Psoas muscle (tissue), 8 donors: ENCODE data around the gene CR1. TPM values are rescaled to one million over a fixed set of nuclear protein-coding genes. Genes with fewer than 3 reads are reported as not detected.

Experiments used
- ATAC-seq, 4 donors: fragments of 200-7000 bp; cut with Tn5 transposase; one replicate each; pipeline ENCODE4 v1.9.1; 2020; ENCODE audit warnings: moderate library complexity in 3 of 4, mild to moderate bottlenecking in 2 of 4
- DNase-seq, 2 donors: peaks; one replicate each; pipeline ENCODE4 v3.0.0-alpha.2; 2020
- H3K27ac ChIP-seq: fragments of 200-600 bp; one replicate; pipeline ENCODE4 v1.8.0; 2022
- H3K27me3 ChIP-seq, 3 donors: fragments of 200-600 bp in 1 of 3; one replicate each; pipeline versions ENCODE4 v1.6.1 to v1.8.0; 2013 to 2022; ENCODE audit warnings: low read length in 2 of 3, mild to moderate bottlenecking in 2 of 3, moderate library complexity in 1 of 3; ENCODE audit not compliant: insufficient read depth in 3 of 3
- H3K36me3 ChIP-seq, 2 donors: fragments of 200-600 bp in 1 of 2; one replicate each; pipeline versions ENCODE4 v1.6.1 to v1.8.0; 2013 to 2022; ENCODE audit warnings: low read depth in 1 of 2, mild to moderate bottlenecking in 1 of 2, moderate library complexity in 1 of 2; ENCODE audit not compliant: insufficient read depth in 1 of 2
- H3K4me1 ChIP-seq: fragments of 200-600 bp; one replicate; pipeline ENCODE4 v1.8.0; 2022
- H3K4me3 ChIP-seq: fragments of 200-600 bp; one replicate; pipeline ENCODE4 v1.8.0; 2022; ENCODE audit warnings: mild to moderate bottlenecking
- H3K9me3 ChIP-seq: fragments of 200-600 bp; one replicate; pipeline ENCODE4 v1.8.0; 2022
- CTCF ChIP-seq: fragments of 200-600 bp; IDR thresholded peaks from one replicate; pipeline ENCODE4 v1.8.0; 2022; ENCODE audit warnings: antibody characterized with exemption
- WGBS, 3 donors: extraction: QIAGEN DNeasy Blood & Tissue Kit; methylation state at CpG; one replicate each; pipeline versions ENCODE4 v1.1.6 to v1.1.7; 2013; 5-methylcytosine and 5-hydroxymethylcytosine counted together
- intact Hi-C, 2 donors: fragments of 100-400 bp; cut with DNase I; formaldehyde crosslinking; loops; one replicate each; pipeline versions ENCODE4 v1.11.0 to v1.14.2; 2022
- polyA plus RNA-seq, 3 donors: library from polyadenylated mRNA; stranded (reverse); fragments of 200-250 nt; gene quantifications; one replicate each; pipeline ENCODE4 v1.2.3, GENCODE V29; 2013
- total RNA-seq, 4 donors: library from RNA; stranded (reverse); fragmentation: NEBNext Ultra II Directional in 2 of 4; extraction: Animal tissue kit (Norgen Biotek cat#: 25700) in 2 of 4; gene quantifications; one replicate each; pipeline versions ENCODE4 v1.2.1 to v1.2.4, GENCODE V29; 2021 to 2023
- donor health status: healthy with polysubstance abuse.
- donor health status: DM: no; HTN: no; CAD: no; lungs with moderate emphysema.
- donor health status: Bipolar disorder and iron deficiency.
- donor health status: healthy.
- donor health status: DM: yes; HTN: yes; CAD: no.
- donor health status: DM: no; HTN: no; CAD: no.
- donor health status: DM: no; HTN: no; CAD: no.
- donor health status: DM: yes; HTN: yes; CAD: no.

Gene CR1
- total and polyA plus RNA-seq, 7 donors: 0.08 to 3.9 (median 0.87) TPM

GRCh38 chr1:207463571-207463970, 32.4 kb upstream of the CR1 start:
- 87 to 89% (median 88%) methylated on average over 3 of the region's 3 CpGs for WGBS, 3 donors
- no peak for ATAC-seq
- no peak for DNase-seq
- H3K4me3 ChIP-seq: no peak overlapping the region
- no peaks in the 10 kb centered on the region for H3K36me3 ChIP-seq
- H3K4me1 ChIP-seq: no peaks in the 10 kb centered on the region
- peaks cover 0 to 22% (median 16%) of the 10 kb centered on the region in 3 donors for H3K27me3 ChIP-seq
- no peaks in the 10 kb centered on the region for H3K9me3 ChIP-seq
- H3K27ac ChIP-seq: no peak overlapping the region
- intact Hi-C loops: no loop called here
- TF ChIP-seq CTCF: no peak

GRCh38 chr1:207470927-207471326, 25.0 kb upstream of the CR1 start:
- H3K9me3 ChIP-seq: no peaks in the 10 kb centered on the region
- no peak for TF ChIP-seq CTCF

DNA sequence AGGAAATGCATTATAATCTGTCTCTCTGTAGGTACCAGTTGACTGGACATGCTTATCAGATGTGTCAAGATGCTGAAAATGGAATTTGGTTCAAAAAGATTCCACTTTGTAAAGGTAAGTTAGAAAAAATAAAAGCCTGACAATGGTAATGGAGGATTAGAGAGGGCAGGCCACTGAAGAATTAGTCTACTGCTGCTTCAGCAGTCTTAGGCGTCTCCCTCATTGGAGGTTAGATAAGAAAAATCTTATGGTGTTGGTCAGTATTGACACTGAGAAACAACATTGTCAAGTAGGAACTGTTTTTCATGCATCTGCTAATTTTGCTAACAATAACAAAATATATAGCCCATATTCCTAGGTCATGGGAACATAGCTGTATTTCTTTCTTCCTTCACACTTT, 21.7 kb upstream of the CR1 start:
- Histone ChIP-seq H3K4me1 (no peaks in the 10 kb centered on the region), H3K27ac (no peak overlapping the region), H3K36me3 (no peaks in the 10 kb centered on the region), H3K9me3 (no peaks in the 10 kb centered on the region), H3K27me3 (peaks cover 0 to 6% (median 0%) of the 10 kb centered on the region in 3 donors), H3K4me3 (no peak overlapping the region)
- intact Hi-C loops: no loop called here
- ATAC-seq (no peak), DNase-seq (no peak)
- no peak for TF ChIP-seq CTCF
- 92 to 97% (median 93%) methylated on average over 1 of the region's 1 CpG for WGBS, 3 donors

More at GRCh38 chr1:207470927-207471326, 25.0 kb upstream of the CR1 start:
- H3K36me3 ChIP-seq: no peaks in the 10 kb centered on the region
- H3K4me3 ChIP-seq: no peak overlapping the region
- 84 to 90% (median 89%) methylated on average over 2 of the region's 2 CpGs for WGBS, 3 donors
- H3K4me1 ChIP-seq: no peaks in the 10 kb centered on the region
- no peak overlapping the region for H3K27ac ChIP-seq
- intact Hi-C loops: no loop called here
- peaks cover 0 to 15% (median 10%) of the 10 kb centered on the region in 3 donors for H3K27me3 ChIP-seq
- DNase-seq: no peak
- no peak for ATAC-seq

DNA sequence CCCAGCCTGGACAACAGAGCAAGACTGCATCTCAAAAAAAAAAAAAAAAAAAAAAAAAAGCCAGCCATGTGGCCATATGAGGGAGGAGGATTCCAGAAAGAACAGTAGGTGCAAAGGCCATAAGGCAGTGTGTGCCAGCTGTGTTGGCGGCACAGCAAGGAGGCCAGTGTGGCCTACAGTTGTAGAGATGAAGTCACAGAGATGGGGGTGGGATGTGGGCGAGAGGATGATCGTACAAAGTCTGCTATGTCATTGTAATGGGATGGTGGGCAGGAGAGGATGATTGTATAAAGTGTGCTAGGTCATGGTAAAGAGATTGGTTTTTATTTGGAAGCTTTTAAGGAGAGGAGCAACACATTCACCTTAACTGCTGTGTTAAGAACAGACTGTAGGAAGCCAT, 9.8 kb upstream of the CR1 start:
- Histone ChIP-seq H3K27me3 (peaks cover 0 to 4% (median 3%) of the 10 kb centered on the region in 3 donors), H3K36me3 (no peaks in the 10 kb centered on the region), H3K27ac (no peak overlapping the region), H3K4me3 (no peak overlapping the region), H3K4me1 (no peaks in the 10 kb centered on the region), H3K9me3 (no peaks in the 10 kb centered on the region)
- 73 to 92% (median 86%) methylated on average over 3 of the region's 3 CpGs for WGBS, 3 donors
- intact Hi-C loops: no loop called here
- ATAC-seq (no peak), DNase-seq (no peak)
- no peak for TF ChIP-seq CTCF

DNA sequence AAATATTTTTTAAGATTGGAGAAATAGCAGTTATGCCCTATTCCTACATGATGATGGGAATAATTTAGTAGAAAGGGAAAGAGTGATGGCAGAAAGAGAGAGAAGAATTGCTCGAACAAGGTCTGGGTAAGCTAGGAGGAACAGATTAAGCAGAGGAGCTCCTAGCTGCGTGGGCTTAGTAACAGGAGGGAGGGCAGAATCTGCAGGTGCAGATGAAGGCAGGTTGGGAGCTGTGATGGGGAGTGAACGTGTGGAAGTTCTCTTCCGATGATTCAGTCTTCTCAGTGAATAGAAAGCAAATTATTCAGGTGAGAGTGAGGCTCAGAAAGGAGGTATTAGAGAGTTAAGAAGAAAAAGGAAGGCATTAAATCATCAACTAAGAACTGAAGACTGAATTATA, 8.3 kb upstream of the CR1 start:
- ATAC-seq: no peak
- WGBS, 3 donors: 68 to 69% (median 69%) methylated on average over 4 of the region's 4 CpGs
- Histone ChIP-seq H3K4me3 (no peak overlapping the region), H3K27me3 (peaks cover 2 to 17% (median 3%) of the 10 kb centered on the region in 3 donors), H3K27ac (no peak overlapping the region), H3K36me3 (no peaks in the 10 kb centered on the region), H3K4me1 (no peaks in the 10 kb centered on the region), H3K9me3 (no peaks in the 10 kb centered on the region)
- intact Hi-C loops: no loop called here
- no peak for DNase-seq
- TF ChIP-seq CTCF: no peak
